ENCODE data around the gene RIPOR2.

GRCh38 chr6:24824142-24824938, 111.4 kb downstream of the RIPOR2 start:
- TF ChIP-seq CTCF (IDR thresholded peaks at IDR 0.05) (no peak), POLR2A (IDR thresholded peaks at IDR 0.05) (no peak)

Measured in tibial nerve (tissue), 3 donors.